ENCODE results near the gene STRIP2.

GRCh38 chr7:129385598-129385997 lies 48.6 kb upstream of the STRIP2 start:
- no peak for TF ChIP-seq CTCF (IDR thresholded peaks at IDR 0.05)
- no peak for TF ChIP-seq POLR2A (IDR thresholded peaks at IDR 0.05)
